ENCODE measurements around the gene DGUOK.

DGUOK gene

GRCh38 chr2:73894877-73895276 lies 31.8 kb upstream of the DGUOK start:
- TF ChIP-seq CTCF (conservative IDR thresholded peaks at IDR 0.05; ENCODE audit: low read depth), result no peak
- DNase-seq (ENCODE audit: low spot score), result no peak
- no peak overlapping the region for H3K27ac ChIP-seq
- ChIA-PET CTCF (interaction anchor here (0.7 kb wide), 1 partner anchor 19 kb away, joined by 10 read pairs; no protein-coding TSS in a partner anchor), POLR2A (ENCODE audit: low non-redundant PET) (no interaction called here)

GRCh38 chr2:73895473-73895872 lies 31.2 kb upstream of the DGUOK start:
- ChIA-PET POLR2A (ENCODE audit: low non-redundant PET) (no interaction called here), CTCF (no interaction called here)
- no peak overlapping the region for H3K27ac ChIP-seq
- no peak for DNase-seq (ENCODE audit: low spot score)
- TF ChIP-seq CTCF (conservative IDR thresholded peaks at IDR 0.05; ENCODE audit: low read depth), result no peak

GRCh38 chr2:73896362-73897239 lies 30.1 kb upstream of the DGUOK start:
- ChIA-PET CTCF (no interaction called here), POLR2A (ENCODE audit: low non-redundant PET) (no interaction called here)
- no peak overlapping the region for H3K27ac ChIP-seq

GRCh38 chr2:73897240-73897583 lies 29.5 kb upstream of the DGUOK start:
- H3K27ac ChIP-seq, result no peak overlapping the region
- no peak for TF ChIP-seq CTCF (conservative IDR thresholded peaks at IDR 0.05; ENCODE audit: low read depth)
- CTCF ChIA-PET, result no interaction called here

More at GRCh38 chr2:73896362-73897239, 30.1 kb upstream of the DGUOK start:
- DNase-seq (ENCODE audit: low spot score), result no peak
- no peak for TF ChIP-seq CTCF (conservative IDR thresholded peaks at IDR 0.05; ENCODE audit: low read depth)

GRCh38 chr2:73897934-73898333 lies 28.7 kb upstream of the DGUOK start:
- TF ChIP-seq CTCF (conservative IDR thresholded peaks at IDR 0.05; ENCODE audit: low read depth), result no peak
- ChIA-PET POLR2A (ENCODE audit: low non-redundant PET) (no interaction called here), CTCF (no interaction called here)
- H3K27ac ChIP-seq, result no peak overlapping the region
- DNase-seq (ENCODE audit: low spot score), result no peak

More at GRCh38 chr2:73897240-73897583, 29.5 kb upstream of the DGUOK start:
- no peak for DNase-seq (ENCODE audit: low spot score)
- POLR2A ChIA-PET (ENCODE audit: low non-redundant PET), result no interaction called here

GRCh38 chr2:73899801-73900336 lies 26.8 kb upstream of the DGUOK start:
- H3K27ac ChIP-seq, result no peak overlapping the region
- ChIA-PET CTCF (no interaction called here), POLR2A (ENCODE audit: low non-redundant PET) (no interaction called here)
- DNase-seq (ENCODE audit: low spot score), result no peak
- no peak for TF ChIP-seq CTCF (conservative IDR thresholded peaks at IDR 0.05; ENCODE audit: low read depth)

All from RWPE1 (cell line).